HEK293 (cell line): ENCODE results near the gene CDPF1.
A peak's percentile ranks its signal among the peaks of the same experiment; 100 is the strongest.

Experiments used
- CTCF ChIA-PET: fragments of 350-600 bp; formaldehyde crosslinking; extraction: SDS; loops from one replicate; lab custom pipeline; 2021; ENCODE audit warnings: antibody characterized with exemption; lab: Yijun Ruan, JAX
- POLR2A ChIA-PET: fragments of 300-600 bp; formaldehyde crosslinking; extraction: SDS; loops from one replicate; lab custom pipeline; 2020; ENCODE audit warnings: antibody characterized with exemption, inconsistent platforms; lab: Yijun Ruan, JAX
- H3K27ac ChIP-seq: fragments of 200-500 bp; sonication (Bioruptor generic); 2 replicates; pipeline ENCODE4 v1.5.1; 2014; ENCODE audit warnings: low read depth, low read length, control low read depth, inconsistent platforms; ENCODE audit errors: extremely low read depth
- H3K36me3 ChIP-seq, 2 experiments: fragments of 200-500 bp in 1 of 2; sonication (Bioruptor generic) in 1 of 2; 1 replicate in 1 of 2; 2 replicates in 1 of 2; pipeline ENCODE4 v1.5.1; 2014 to 2017; ENCODE audit warnings: inconsistent platforms in 2 of 2, low read length in 2 of 2; ENCODE audit not compliant: control insufficient read depth in 2 of 2, insufficient read depth in 1 of 2
- H3K4me1 ChIP-seq: fragments of 200-500 bp; sonication (Bioruptor generic); 2 replicates; pipeline ENCODE4 v1.5.1; 2014; ENCODE audit warnings: mild to moderate bottlenecking, low read length, inconsistent platforms; ENCODE audit not compliant: control insufficient read depth, insufficient read depth
- H3K4me3 ChIP-seq: 2 replicates; pipeline ENCODE4 v1.5.1; 2011; ENCODE audit warnings: low read depth, mild to moderate bottlenecking, control low read depth, low read length, moderate library complexity
- H3K9me3 ChIP-seq: fragments of 200-500 bp; sonication (Bioruptor generic); 2 replicates; pipeline ENCODE4 v1.5.1; 2014; ENCODE audit warnings: low read depth, low read length, inconsistent platforms; ENCODE audit not compliant: control insufficient read depth, insufficient read depth
- EGR2 ChIP-seq: fragments of 450-650 bp; formaldehyde crosslinking; IDR thresholded peaks from 2 replicates; pipeline ENCODE4 v1.5.1; 2016; ENCODE audit warnings: low read depth, missing biosample characterization, missing genetic modification characterization
- GLI4 ChIP-seq: fragments of 450-650 bp; formaldehyde crosslinking; IDR thresholded peaks from 2 replicates; pipeline ENCODE4 v1.5.1; 2016; ENCODE audit warnings: missing biosample characterization, missing genetic modification characterization
- KLF8 ChIP-seq: fragments of 450-650 bp; formaldehyde crosslinking; IDR thresholded peaks from 2 replicates; pipeline ENCODE4 v1.5.1; 2016; ENCODE audit warnings: missing biosample characterization, missing genetic modification characterization
- OSR2 ChIP-seq: fragments of 450-650 bp; formaldehyde crosslinking; IDR thresholded peaks from 2 replicates; pipeline ENCODE4 v1.5.1; 2016; ENCODE audit warnings: missing biosample characterization, missing genetic modification characterization
- PRDM1 ChIP-seq: fragments of 450-650 bp; formaldehyde crosslinking; IDR thresholded peaks from 2 replicates; pipeline ENCODE4; 2016; ENCODE audit warnings: missing biosample characterization, missing genetic modification characterization
- PRDM10 ChIP-seq: fragments of 450-650 bp; formaldehyde crosslinking; IDR thresholded peaks from 2 replicates; pipeline ENCODE4 v1.5.1; 2016; ENCODE audit warnings: missing biosample characterization, missing genetic modification characterization
- SCRT2 ChIP-seq: fragments of 450-650 bp; formaldehyde crosslinking; IDR thresholded peaks from 2 replicates; pipeline ENCODE4 v1.5.1; 2016; ENCODE audit warnings: missing biosample characterization, missing genetic modification characterization
- YY2 ChIP-seq: fragments of 450-650 bp; formaldehyde crosslinking; IDR thresholded peaks from 2 replicates; pipeline ENCODE4 v1.5.1; 2016; ENCODE audit warnings: missing biosample characterization, missing genetic modification characterization
- ZBTB48 ChIP-seq: fragments of 450-650 bp; formaldehyde crosslinking; IDR thresholded peaks from 2 replicates; pipeline ENCODE4 v1.5.1; 2016; ENCODE audit warnings: missing biosample characterization, missing genetic modification characterization
- ZNF133 ChIP-seq: fragments of 450-650 bp; formaldehyde crosslinking; IDR thresholded peaks from 2 replicates; pipeline ENCODE4 v1.5.1; 2016; ENCODE audit warnings: missing biosample characterization, missing genetic modification characterization
- ZNF169 ChIP-seq: fragments of 450-650 bp; formaldehyde crosslinking; IDR thresholded peaks from 2 replicates; pipeline ENCODE4 v1.5.1; 2016; ENCODE audit warnings: missing biosample characterization, missing genetic modification characterization
- ZNF26 ChIP-seq: fragments of 450-650 bp; formaldehyde crosslinking; IDR thresholded peaks from 2 replicates; pipeline ENCODE4 v1.5.1; 2016; ENCODE audit warnings: missing biosample characterization, missing genetic modification characterization
- ZNF394 ChIP-seq: fragments of 450-650 bp; formaldehyde crosslinking; IDR thresholded peaks from 2 replicates; pipeline ENCODE4 v1.5.1; 2016; ENCODE audit warnings: missing biosample characterization, missing genetic modification characterization, mild to moderate bottlenecking, moderate library complexity, borderline replicate concordance
- ZNF416 ChIP-seq: fragments of 450-650 bp; formaldehyde crosslinking; IDR thresholded peaks from 2 replicates; pipeline ENCODE4 v1.5.1; 2016; ENCODE audit warnings: missing biosample characterization, missing genetic modification characterization
- ZNF518A ChIP-seq: fragments of 450-650 bp; formaldehyde crosslinking; conservative IDR thresholded peaks from 2 replicates; pipeline ENCODE4 v1.5.1; 2016; ENCODE audit warnings: low read depth, missing biosample characterization, missing genetic modification characterization
- ZNF549 ChIP-seq: fragments of 450-650 bp; IDR thresholded peaks from 2 replicates; pipeline ENCODE4 v1.5.1; 2018; ENCODE audit warnings: missing biosample characterization, missing genetic modification characterization, mild to moderate bottlenecking, inconsistent platforms, moderate library complexity
- ZNF660 ChIP-seq: fragments of 450-650 bp; IDR thresholded peaks from 2 replicates; pipeline ENCODE4 v1.5.1; 2018; ENCODE audit warnings: missing biosample characterization, mild to moderate bottlenecking, missing genetic modification characterization
- ZNF707 ChIP-seq: fragments of 450-650 bp; formaldehyde crosslinking; IDR thresholded peaks from 2 replicates; pipeline ENCODE4 v1.5.1; 2016; ENCODE audit warnings: missing biosample characterization, missing genetic modification characterization
- ZNF76 ChIP-seq: fragments of 450-650 bp; formaldehyde crosslinking; IDR thresholded peaks from 2 replicates; pipeline ENCODE4; 2016; ENCODE audit warnings: low read depth, missing biosample characterization, missing genetic modification characterization, borderline replicate concordance
- ZXDB ChIP-seq: fragments of 450-650 bp; formaldehyde crosslinking; IDR thresholded peaks from 2 replicates; pipeline ENCODE4 v1.5.1; 2016; ENCODE audit warnings: missing biosample characterization, missing genetic modification characterization
- TF ChIP-seq, protein P1 (sequence below): fragments of 450-650 bp; formaldehyde crosslinking; IDR thresholded peaks from 2 replicates; pipeline ENCODE4 v1.5.1; 2016; ENCODE audit warnings: missing biosample characterization, missing genetic modification characterization, borderline replicate concordance

CDPF1 gene

GRCh38 chr22:46269564-46269963 lies 19.5 kb upstream of the CDPF1 start:
- ChIA-PET POLR2A (interaction anchor here (1.0 to 2.8 kb wide), 3 partner anchors 10 to 21 kb away, joined by 3 to 33 read pairs (median 4); partner anchors contain the start of gene CDPF1), CTCF (interaction anchor here (0.6 to 3.2 kb wide), 5 partner anchors 10 to 1203 kb away, joined by 3 to 12 read pairs (median 4); no protein-coding TSS in a partner anchor)
- Histone ChIP-seq H3K36me3 (peaks cover 6 to 46% of the 10 kb centered on the region in 2 experiments), H3K27ac (no peak overlapping the region), H3K4me1 (no peaks in the 10 kb centered on the region), H3K4me3 (no peak overlapping the region), H3K9me3 (no peaks in the 10 kb centered on the region)
- TF ChIP-seq EGR2, result 0 out of 2 replicates have a peak, but pooled peaks have one; percentile 7
- peak; percentile 65 for TF ChIP-seq PRDM10
- TF ChIP-seq ZNF26 (tag by site-specific recombination), result no peak
- TF ChIP-seq ZNF549, result no peak
- TF ChIP-seq ZNF707 (tag by site-specific recombination), result no peak
- no peak for TF ChIP-seq KLF8 (tag by site-specific recombination)
- TF ChIP-seq ZNF518A (tag by site-specific recombination), result no peak

DNA sequence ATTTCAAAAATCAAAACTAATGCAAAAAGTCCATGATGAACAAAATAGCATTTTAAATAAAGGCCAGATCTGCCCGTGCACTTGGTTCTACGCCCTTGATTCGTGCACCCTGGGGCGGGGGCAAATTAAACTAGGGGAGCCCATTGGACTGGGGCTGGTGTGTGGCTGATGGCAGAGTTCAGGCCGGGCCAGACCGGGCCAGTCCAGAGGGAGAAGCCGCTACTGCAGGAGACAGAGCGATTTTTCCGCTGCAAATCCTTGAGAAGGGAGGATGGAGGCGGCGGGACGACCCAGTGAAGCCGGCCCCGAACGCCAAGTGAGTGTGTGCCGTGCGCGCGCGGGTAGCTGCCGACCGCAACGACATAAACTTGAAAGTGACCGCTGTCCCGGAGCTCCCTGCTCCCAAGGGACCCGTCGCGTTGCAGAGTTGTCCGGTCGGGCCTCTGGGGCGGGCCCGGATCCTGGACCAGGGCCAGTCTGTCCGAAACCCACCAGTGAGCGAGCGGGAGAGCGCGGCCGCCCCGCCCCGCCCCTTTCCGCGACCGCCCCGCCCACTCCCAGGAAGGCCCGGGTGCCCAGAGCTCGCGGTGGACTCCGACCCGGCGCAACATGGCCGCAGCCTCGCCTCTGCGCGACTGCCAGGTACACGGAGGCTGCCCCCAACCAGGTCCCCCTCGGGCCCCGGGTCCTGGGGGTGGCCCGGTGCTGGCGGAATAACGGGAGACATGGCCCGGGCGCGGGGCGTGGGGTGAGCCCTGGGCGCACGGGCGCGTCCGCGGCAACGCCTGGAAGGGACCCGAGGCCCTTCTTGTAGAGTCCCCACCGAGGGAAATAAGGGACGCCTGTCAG lies 17.6 kb upstream of the CDPF1 start, which contains the start of gene TTC38:
TTC38 (plus strand) TSS at position 578 of the 849 bp plus-strand sequence; CDS start at position 610, 32 bp downstream.
- H3K9me3 ChIP-seq, result no peaks in the 10 kb centered on the region
- H3K4me1 ChIP-seq, result no peaks in the 10 kb centered on the region
- ChIA-PET CTCF (interaction anchor here (0.6 to 3.2 kb wide), 6 partner anchors 23 to 1563 kb away, joined by 3 to 12 read pairs (median 3); no protein-coding TSS in a partner anchor), POLR2A (interaction anchor here (0.5 to 2.8 kb wide), 23 partner anchors 9 to 295 kb away, joined by 3 to 33 read pairs (median 4); partner anchors contain the start of genes CDPF1, GTSE1 and TRMU)
- H3K4me3 ChIP-seq, result peak within 1 kb of the TSS; percentile 86
- H3K36me3 ChIP-seq, result peaks cover 5 to 27% of the 10 kb centered on the region in 2 experiments; a peak in 2 of 3 replicates
- peak within 1 kb of the TSS; percentile 54 for H3K27ac ChIP-seq
- TF ChIP-seq ZNF133 (tag by site-specific recombination) (no peak), ZXDB (tag by site-specific recombination) (peak; percentile 78), ZBTB48 (peak; percentile 62), ZNF76 (tag by site-specific recombination) (peak; percentile 59; the same call in 1 of the 2 replicates), ZNF169 (no peak), OSR2 (tag by site-specific recombination) (peak; percentile 67), ZNF394 (no peak; the same call in 1 of the 2 replicates), GLI4 (no peak), YY2 (0 out of 2 replicates have a peak, but pooled peaks have one; percentile 14), ZNF660 (tag by site-specific recombination) (no peak), ZNF416 (no peak), PRDM1 (tag by site-specific recombination) (no peak), SCRT2 (tag by site-specific recombination) (no peak)
- TF ChIP-seq, protein P1, sequence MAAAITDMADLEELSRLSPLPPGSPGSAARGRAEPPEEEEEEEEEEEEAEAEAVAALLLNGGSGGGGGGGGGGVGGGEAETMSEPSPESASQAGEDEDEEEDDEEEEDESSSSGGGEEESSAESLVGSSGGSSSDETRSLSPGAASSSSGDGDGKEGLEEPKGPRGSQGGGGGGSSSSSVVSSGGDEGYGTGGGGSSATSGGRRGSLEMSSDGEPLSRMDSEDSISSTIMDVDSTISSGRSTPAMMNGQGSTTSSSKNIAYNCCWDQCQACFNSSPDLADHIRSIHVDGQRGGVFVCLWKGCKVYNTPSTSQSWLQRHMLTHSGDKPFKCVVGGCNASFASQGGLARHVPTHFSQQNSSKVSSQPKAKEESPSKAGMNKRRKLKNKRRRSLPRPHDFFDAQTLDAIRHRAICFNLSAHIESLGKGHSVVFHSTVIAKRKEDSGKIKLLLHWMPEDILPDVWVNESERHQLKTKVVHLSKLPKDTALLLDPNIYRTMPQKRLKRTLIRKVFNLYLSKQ (tag by site-specific recombination), result no peak
